NCI-H748 treated with DMSO at 0.1 percent for 48 hours (cell line): ENCODE data around the gene RPLP1.

Experiments used
- DNase-seq: peaks from one replicate; lab custom pipeline; 2025; lab: John Stamatoyannopoulos, UW

RPLP1 gene

GRCh38 chr15:69498282-69498681 lies 45.7 kb downstream of the RPLP1 start:
- DNase-seq = no peak

- no peak for DNase-seq
Observed at GRCh38 chr15:69498987-69499386, 46.4 kb downstream of the RPLP1 start.

GRCh38 chr15:69499521-69500211 lies 47.0 kb downstream of the RPLP1 start:
- no peak for DNase-seq

- no peak for DNase-seq
Observed at GRCh38 chr15:69500339-69500738, 47.7 kb downstream of the RPLP1 start.

GRCh38 chr15:69501456-69501855 lies 48.8 kb downstream of the RPLP1 start:
- DNase-seq = no peak

GRCh38 chr15:69502470-69503045 lies 49.9 kb downstream of the RPLP1 start:
- DNase-seq = no peak

GRCh38 chr15:69504352-69505040 lies 51.9 kb downstream of the RPLP1 start:
- no peak for DNase-seq
